Heart left ventricle (tissue), 16 donors: ENCODE measurements around the gene SORCS1. TPM values are rescaled to one million over a fixed set of nuclear protein-coding genes. Genes with fewer than 3 reads are reported as not detected.

ENCODE experiments used
- ATAC-seq, 4 donors: fragments of 200-7000 bp; cut with Tn5 transposase; one replicate each; pipeline ENCODE4 v1.9.1; 2020 to 2022; ENCODE audit warnings: moderate library complexity in 4 of 4, mild to moderate bottlenecking in 3 of 4, moderate number of reproducible peaks in 1 of 4
- DNase-seq, 5 donors: peaks; one replicate each; pipeline ENCODE4 v3.0.0-alpha.2; 2020
- H3K27ac ChIP-seq, 12 donors: fragments of 200-600 bp; sonication (generic) in 4 of 12; one replicate each; pipeline versions ENCODE4 v1.5.0 to v1.8.0; 2016 to 2022; ENCODE audit warnings: mild to moderate bottlenecking in 2 of 12
- H3K27me3 ChIP-seq, 9 donors: fragments of 200-600 bp; sonication (generic) in 2 of 9; one replicate each; pipeline versions ENCODE4 v1.5.1 to v1.8.0; 2016 to 2022; ENCODE audit warnings: mild to moderate bottlenecking in 3 of 9
- H3K36me3 ChIP-seq, 9 donors: fragments of 200-600 bp; sonication (generic) in 2 of 9; one replicate each; pipeline versions ENCODE4 v1.5.0 to v1.8.0; 2018 to 2022; ENCODE audit warnings: mild to moderate bottlenecking in 2 of 9
- H3K4me1 ChIP-seq, 12 donors: fragments of 200-600 bp; sonication (generic) in 4 of 12; one replicate each; pipeline versions ENCODE4 v1.5.0 to v1.8.0; 2016 to 2022; ENCODE audit warnings: mild to moderate bottlenecking in 3 of 12
- H3K4me3 ChIP-seq, 12 donors: fragments of 200-600 bp; sonication (generic) in 4 of 12; one replicate each; pipeline versions ENCODE4 v1.5.0 to v1.8.0; 2017 to 2022; ENCODE audit warnings: mild to moderate bottlenecking in 9 of 12, moderate library complexity in 4 of 12
- H3K9me3 ChIP-seq, 12 donors: fragments of 200-600 bp; sonication (generic) in 4 of 12; one replicate each; pipeline versions ENCODE4 v1.5.0 to v1.8.0; 2016 to 2022; ENCODE audit warnings: mild to moderate bottlenecking in 1 of 12
- CTCF ChIP-seq, 12 donors: fragments of 200-600 bp; sonication (generic) in 4 of 12; IDR thresholded peaks; one replicate each; pipeline versions ENCODE4 v1.5.0 to v1.8.0; 2018 to 2022; ENCODE audit warnings: antibody characterized with exemption in 12 of 12, mild to moderate bottlenecking in 5 of 12
- POLR2A ChIP-seq, 2 donors: fragments of 450-650 bp; IDR thresholded peaks; one replicate each; pipeline ENCODE4 v1.6.1; 2017; ENCODE audit warnings: antibody characterized with exemption in 2 of 2, mild to moderate bottlenecking in 2 of 2, moderate library complexity in 2 of 2
- WGBS, 4 donors: extraction: QIAGEN DNeasy Blood & Tissue Kit in 2 of 4; methylation state at CpG; one replicate each; pipeline versions ENCODE4 v1.1.5 to v1.1.7; 2013 to 2018; 5-methylcytosine and 5-hydroxymethylcytosine counted together
- intact Hi-C, 10 donors: fragments of 100-400 bp; cut with DNase I; formaldehyde crosslinking; loops; one replicate each; pipeline versions ENCODE4 v1.11.1 to v1.14.2; 2022
- polyA plus RNA-seq, 2 donors: library from polyadenylated mRNA; stranded (reverse); fragments of 200-250 nt; gene quantifications; one replicate each; pipeline ENCODE4 v1.2.3, GENCODE V29; 2013
- total RNA-seq, 9 donors: library from RNA; depleted of rRNA in 2 of 9; stranded (reverse); fragments of >200 nt in 2 of 9; fragmentation: NEBNext Ultra II Directional in 3 of 9; extraction: Animal tissue kit (Norgen Biotek cat#: 25700) in 3 of 9; gene quantifications; one replicate each; pipeline versions ENCODE4 v1.1.0 to v1.2.4, GENCODE V29; 2016 to 2023
- donor health status: ischemic (EF 13 %, LVEDD 7.1; RV severe dilation, severe dysfunction).
- donor health status: healthy with polysubstance abuse.
- donor health status: DM: no; HTN: yes; CAD: no.
- donor health status: DM: no; HTN: no; CAD: no.
- donor health status: ischemic (EF 25% LVEDD 6.9; RV normal size, moderate dysfunction).
- donor health status: ischemic (EF 25% LVEDD 5.7; RV mildly dilated, moderate dysfunction).
- donor health status: healthy.
- donor health status: DM: yes; HTN: yes; CAD: no.
- donor health status: ischemic (EF 35%, LVEDD 5.7; RV mildly dilated, moderate dysfunction).
- donor health status: nonischemic (EF 11% LVEDD 7.7; RV severe dilation, severe dysfunction).
- donor health status: DM: yes; HTN: yes; CAD: no.
- donor health status: PGD.
- donor health status: ischemic (EF 29% LVEDD 5.4; RV normal size, mild dysfunction).
- donor health status: nonischemic (EF 23%, LVEDD 6.1; RV moderate dilation, normal function).

Gene SORCS1
- total and polyA plus RNA-seq, 11 donors, result 0.23 to 5.7 (median 1.1) TPM

- 36 to 45% (median 38%) methylated on average over 5 of the region's 5 CpGs for WGBS, 4 donors
- intact Hi-C loops, result loop anchor here in 4 of 10 donors (5.0 to 10.0 kb wide), 3 partner anchors 167 to 619 kb away; no protein-coding TSS in a partner anchor
Measured at GRCh38 chr10:106571192-106571946, 593.1 kb downstream of the SORCS1 start.

GRCh38 chr10:106570268-106570667 lies 594.2 kb downstream of the SORCS1 start:
- Histone ChIP-seq H3K4me3 (no peak overlapping the region), H3K36me3 (no peaks in the 10 kb centered on the region), H3K9me3 (no peaks in the 10 kb centered on the region), H3K27ac (no peak overlapping the region), H3K27me3 (no peaks in the 10 kb centered on the region), H3K4me1 (no peaks in the 10 kb centered on the region)
- intact Hi-C loops, result loop anchor here in 4 of 10 donors (5.0 to 10.0 kb wide), 3 partner anchors 165 to 618 kb away; no protein-coding TSS in a partner anchor
- ATAC-seq (no peak), DNase-seq (no peak)
- WGBS, 4 donors, result 78 to 86% (median 85%) methylated on average over 5 of the region's 5 CpGs
- TF ChIP-seq POLR2A (IDR thresholded peaks at IDR 0.05) (no peak), CTCF (IDR thresholded peaks at IDR 0.05) (no peak)

More at GRCh38 chr10:106571192-106571946, 593.1 kb downstream of the SORCS1 start:
- H3K27ac ChIP-seq, result no peak overlapping the region
- TF ChIP-seq CTCF (IDR thresholded peaks at IDR 0.05) (peak; percentile 24 to 59 (median 43)), POLR2A (IDR thresholded peaks at IDR 0.05) (no peak)
- peaks cover 0 to 4% (median 0%) of the 10 kb centered on the region in 9 donors for H3K27me3 ChIP-seq
- no peaks in the 10 kb centered on the region for H3K36me3 ChIP-seq
- ATAC-seq (no peak), DNase-seq (no peak)
- no peaks in the 10 kb centered on the region for H3K4me1 ChIP-seq
- no peak overlapping the region for H3K4me3 ChIP-seq
- no peaks in the 10 kb centered on the region for H3K9me3 ChIP-seq

DNA sequence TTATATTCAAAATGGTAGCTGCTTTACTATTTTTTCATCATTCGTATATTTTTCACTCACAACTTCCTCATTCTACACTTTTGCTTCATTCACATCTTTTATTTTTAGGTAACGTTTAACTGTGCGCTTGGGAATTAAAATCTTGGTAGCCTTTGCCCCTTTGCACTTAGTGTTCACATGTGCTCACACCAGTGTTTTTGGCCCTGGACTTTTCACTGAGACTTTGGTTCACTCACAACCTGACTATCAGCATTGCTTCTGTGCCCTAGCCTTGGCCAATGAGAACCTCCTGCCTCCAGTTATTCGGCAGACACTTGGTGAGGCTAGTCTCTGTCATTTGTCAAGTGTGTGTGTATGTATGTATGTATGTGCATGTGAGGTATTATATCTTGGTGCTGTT lies 596.9 kb downstream of the SORCS1 start:
- H3K27me3 ChIP-seq, result no peaks in the 10 kb centered on the region
- TF ChIP-seq CTCF (IDR thresholded peaks at IDR 0.05) (no peak), POLR2A (IDR thresholded peaks at IDR 0.05) (no peak)
- H3K36me3 ChIP-seq, result no peaks in the 10 kb centered on the region
- no peaks in the 10 kb centered on the region for H3K4me1 ChIP-seq
- DNase-seq (no peak), ATAC-seq (no peak)
- intact Hi-C loops, result loop anchor here in 1 of 10 donors (10.0 kb wide), 1 partner anchor 163 kb away; no protein-coding TSS in a partner anchor
- no peak overlapping the region for H3K4me3 ChIP-seq
- 89 to 94% (median 91%) methylated on average over 4 of the region's 4 CpGs for WGBS, 4 donors
- no peak overlapping the region for H3K27ac ChIP-seq
- no peaks in the 10 kb centered on the region for H3K9me3 ChIP-seq

GRCh38 chr10:106566873-106567272 lies 597.6 kb downstream of the SORCS1 start:
- ATAC-seq, result peak in 1 of 4 donors; percentile 36

More at GRCh38 chr10:106566873-106567272, 597.6 kb downstream of the SORCS1 start:
- TF ChIP-seq CTCF (IDR thresholded peaks at IDR 0.05), result no peak
- TF ChIP-seq POLR2A (IDR thresholded peaks at IDR 0.05), result no peak
- Histone ChIP-seq H3K4me1 (no peaks in the 10 kb centered on the region), H3K4me3 (no peak overlapping the region), H3K27ac (no peak overlapping the region), H3K9me3 (no peaks in the 10 kb centered on the region), H3K27me3 (no peaks in the 10 kb centered on the region), H3K36me3 (no peaks in the 10 kb centered on the region)
- DNase-seq, result no peak
- intact Hi-C loops, result loop anchor here in 1 of 10 donors (10.0 kb wide), 1 partner anchor 162 kb away; no protein-coding TSS in a partner anchor
- WGBS, 4 donors, result 11 to 43% (median 22%) methylated on average over 3 of the region's 3 CpGs
